Caco-2 (cell line): ENCODE data around the gene PODXL. TPM values are rescaled to one million over a fixed set of nuclear protein-coding genes. Genes with fewer than 3 reads are reported as not detected.

Experiments used
- BruUV-seq: library from RNA; stranded (reverse); fragments of 400-500 nt; replicated peaks from 2 replicates; lab custom pipeline; 2021; lab: Mats Ljungman, UMichigan
- CTCF ChIA-PET: fragments of 300-600 bp; sonication (Branson Sonifier 250); formaldehyde crosslinking; loops from one replicate; lab custom pipeline; 2022; ENCODE audit warnings: antibody characterized with exemption; lab: Charles Lee
- POLR2A ChIA-PET: fragments of 300-600 bp; sonication (Branson Sonifier 250); formaldehyde crosslinking; loops from one replicate; lab custom pipeline; 2022; ENCODE audit warnings: antibody characterized with exemption; lab: Charles Lee
- DNase-seq, 2 experiments: peaks; one replicate each; pipeline versions ENCODE4 v3.0.0 to v3.0.0-alpha.2; 2020 to 2022
- H3K27me3 ChIP-seq: replicated peaks from 2 replicates; pipeline ENCODE4 v1.6.0; 2011; ENCODE audit warnings: low read length; ENCODE audit not compliant: control insufficient read depth, insufficient read depth
- H3K36me3 ChIP-seq: 2 replicates; pipeline ENCODE4 v1.5.1; 2011; ENCODE audit warnings: low read length; ENCODE audit not compliant: control insufficient read depth, insufficient read depth
- H3K4me1 ChIP-seq: fragments of 250-450 bp; sonication (Bioruptor Pico); 2 replicates; pipeline ENCODE4 v1.5.1; 2020; ENCODE audit warnings: mild to moderate bottlenecking
- H3K4me3 ChIP-seq: 2 replicates; pipeline ENCODE4 v1.5.1; 2011; ENCODE audit warnings: low read depth, mild to moderate bottlenecking, control low read depth, low read length
- H3K9me3 ChIP-seq: fragments of 250-450 bp; sonication (Bioruptor Pico); 2 replicates; pipeline ENCODE4 v1.5.1; 2020; ENCODE audit warnings: mild to moderate bottlenecking, moderate library complexity
- H3K27ac Mint-ChIP-seq: one replicate; pipeline ENCODE4 v1.8.0; 2022; ENCODE audit warnings: mixed read lengths; ENCODE audit not compliant: unreplicated experiment
- H3K27me3 Mint-ChIP-seq: one replicate; pipeline ENCODE4 v1.8.0; 2022; ENCODE audit warnings: mixed read lengths; ENCODE audit not compliant: insufficient read depth, unreplicated experiment
- H3K36me3 Mint-ChIP-seq: one replicate; pipeline ENCODE4 v1.8.0; 2022; ENCODE audit warnings: mild to moderate bottlenecking, mixed read lengths; ENCODE audit not compliant: insufficient read depth, unreplicated experiment
- H3K4me1 Mint-ChIP-seq: one replicate; pipeline ENCODE4 v1.8.0; 2022; ENCODE audit warnings: low read depth, mixed read lengths; ENCODE audit not compliant: unreplicated experiment
- H3K4me3 Mint-ChIP-seq: one replicate; pipeline ENCODE4 v1.8.0; 2022; ENCODE audit warnings: mild to moderate bottlenecking, moderate library complexity, mixed read lengths; ENCODE audit not compliant: unreplicated experiment
- H3K9me3 Mint-ChIP-seq: one replicate; pipeline ENCODE4 v1.8.0; 2022; ENCODE audit warnings: mixed read lengths; ENCODE audit not compliant: unreplicated experiment
- CTCF ChIP-seq, 2 experiments: fragments of 200-600 bp in 1 of 2; IDR thresholded peaks; 1 replicate in 1 of 2; 2 replicates in 1 of 2; pipeline versions ENCODE4 v1.5.1 to v1.8.0; 2011 to 2022; ENCODE audit warnings: antibody characterized with exemption in 1 of 2, control low read depth in 1 of 2, inconsistent platforms in 1 of 2, low read depth in 1 of 2, low read length in 1 of 2, mild to moderate bottlenecking in 1 of 2, moderate library complexity in 1 of 2; ENCODE audit not compliant: insufficient read depth in 1 of 2, severe bottlenecking in 1 of 2, unreplicated experiment in 1 of 2
- intact Hi-C: fragments of 100-400 bp; cut with micrococcal nuclease; formaldehyde crosslinking; loops from one replicate; pipeline ENCODE4 v1.10.0; 2022; ENCODE audit not compliant: unreplicated experiment
- total RNA-seq: library from RNA; stranded (reverse); gene quantifications from 2 replicates; pipeline ENCODE4 v1.2.3, GENCODE V29; 2022

PODXL gene
- total RNA-seq, 1 experiment from 2014 or later = 278 TPM

DNA sequence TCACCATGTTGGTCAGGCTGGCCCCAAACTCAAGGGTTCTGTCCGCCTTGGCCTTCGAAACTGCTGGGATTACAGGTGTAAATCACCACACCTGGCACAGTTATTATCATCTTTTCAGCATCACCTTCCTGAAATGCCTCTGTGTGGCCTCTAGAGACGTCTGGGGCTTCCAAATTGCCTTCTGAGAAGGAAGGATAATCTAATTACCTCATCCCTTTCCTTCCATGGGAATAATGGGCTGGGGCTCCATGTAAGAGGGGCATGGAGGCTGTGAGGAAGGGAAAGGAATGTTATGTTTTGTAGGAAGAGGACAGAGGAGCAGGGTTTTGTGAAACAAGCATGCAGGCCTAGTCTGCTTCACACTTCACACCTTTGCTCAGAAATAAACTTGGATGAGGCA lies 22.2 kb upstream of the PODXL start:
- H3K36me3 ChIP-seq = no peaks in the 10 kb centered on the region
- ChIA-PET POLR2A (interaction anchor here (0.6 kb wide), 1 partner anchor 74 kb away, joined by 3 read pairs; no protein-coding TSS in a partner anchor), CTCF (interaction anchor here (1.0 kb wide), 1 partner anchor 10 kb away, joined by 3 read pairs; no protein-coding TSS in a partner anchor)
- no peaks in the 10 kb centered on the region for H3K27me3 ChIP-seq
- BruUV-seq = no TSS peak
- no peaks in the 10 kb centered on the region for H3K9me3 ChIP-seq
- intact Hi-C loops = no loop called here
- no peak overlapping the region for H3K4me3 Mint-ChIP-seq
- H3K27ac Mint-ChIP-seq = no peak overlapping the region
- no peaks in the 10 kb centered on the region for H3K36me3 Mint-ChIP-seq
- H3K9me3 Mint-ChIP-seq = no peaks in the 10 kb centered on the region
- H3K4me1 Mint-ChIP-seq = peaks cover 12% of the 10 kb centered on the region
- no peak for DNase-seq
- H3K4me3 ChIP-seq = no peak overlapping the region
- H3K27me3 Mint-ChIP-seq = no peaks in the 10 kb centered on the region
- H3K4me1 ChIP-seq = no peaks in the 10 kb centered on the region
- TF ChIP-seq CTCF (IDR thresholded peaks at IDR 0.05; ENCODE audit: insufficient read depth in 1 of 2, low read depth in 1 of 2, low read length in 1 of 2, severe bottlenecking in 1 of 2, unreplicated experiment in 1 of 2) = no peak

DNA sequence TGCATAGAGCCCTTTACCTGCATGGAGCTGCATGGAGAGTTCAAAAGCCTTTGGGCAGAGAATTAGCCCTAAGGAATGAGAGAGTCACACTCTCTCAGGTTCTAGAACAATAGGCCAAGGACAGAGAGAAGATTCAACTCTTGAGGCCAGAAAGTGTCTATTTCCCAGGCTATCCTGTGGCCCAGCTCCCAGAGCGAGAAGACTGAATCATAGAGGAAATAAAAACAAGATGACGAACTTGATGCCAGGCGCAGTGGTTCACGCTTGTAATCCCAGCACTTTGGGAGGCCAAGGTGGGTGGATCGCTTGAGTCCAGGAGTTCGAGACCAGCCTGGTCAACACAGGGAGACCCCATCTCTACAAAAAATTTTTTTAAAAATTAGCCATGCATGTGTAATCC lies 18.3 kb upstream of the PODXL start:
- intact Hi-C loops = no loop called here
- Mint-ChIP-seq H3K9me3 (no peaks in the 10 kb centered on the region), H3K36me3 (no peaks in the 10 kb centered on the region), H3K27ac (no peak overlapping the region), H3K4me3 (no peak overlapping the region), H3K27me3 (no peaks in the 10 kb centered on the region), H3K4me1 (peaks cover 24% of the 10 kb centered on the region)
- Histone ChIP-seq H3K4me1 (no peaks in the 10 kb centered on the region), H3K4me3 (no peak overlapping the region), H3K36me3 (no peaks in the 10 kb centered on the region), H3K9me3 (no peaks in the 10 kb centered on the region), H3K27me3 (no peaks in the 10 kb centered on the region)
- ChIA-PET CTCF (no interaction called here), POLR2A (no interaction called here)
- no peak for TF ChIP-seq CTCF (IDR thresholded peaks at IDR 0.05; ENCODE audit: insufficient read depth in 1 of 2, low read depth in 1 of 2, low read length in 1 of 2, severe bottlenecking in 1 of 2, unreplicated experiment in 1 of 2)
- BruUV-seq = no TSS peak
- DNase-seq = no peak

DNA sequence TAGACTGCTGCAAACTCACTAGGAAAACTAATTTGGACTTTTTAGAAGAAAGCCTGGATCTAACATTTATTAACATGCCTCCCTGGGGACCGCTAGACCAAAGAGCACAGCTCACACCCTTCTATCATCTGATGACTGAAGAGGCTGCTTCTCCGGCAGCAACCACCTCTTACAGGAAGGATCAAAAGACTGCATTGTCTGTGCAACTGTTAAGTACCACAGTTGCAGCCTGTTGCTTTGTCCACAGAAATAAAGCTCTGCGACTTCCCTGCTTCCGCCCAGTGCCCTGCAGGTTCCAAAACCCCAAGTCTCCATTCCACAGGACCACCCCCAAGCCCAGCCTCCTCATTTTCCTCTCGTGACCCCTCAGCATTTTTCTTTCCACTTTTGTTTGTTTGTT lies 14.0 kb upstream of the PODXL start:
- Histone ChIP-seq H3K36me3 (no peaks in the 10 kb centered on the region), H3K4me1 (no peaks in the 10 kb centered on the region), H3K9me3 (no peaks in the 10 kb centered on the region), H3K4me3 (no peak overlapping the region), H3K27me3 (no peaks in the 10 kb centered on the region)
- intact Hi-C loops = no loop called here
- ChIA-PET CTCF (no interaction called here), POLR2A (no interaction called here)
- no peak overlapping the region for H3K27ac Mint-ChIP-seq
- no TSS peak for BruUV-seq
- DNase-seq = no peak
- H3K4me3 Mint-ChIP-seq = no peak overlapping the region
- no peaks in the 10 kb centered on the region for H3K9me3 Mint-ChIP-seq
- no peak for TF ChIP-seq CTCF (IDR thresholded peaks at IDR 0.05; ENCODE audit: insufficient read depth in 1 of 2, low read depth in 1 of 2, low read length in 1 of 2, severe bottlenecking in 1 of 2, unreplicated experiment in 1 of 2)
- H3K4me1 Mint-ChIP-seq = peaks cover 12% of the 10 kb centered on the region
- no peaks in the 10 kb centered on the region for H3K36me3 Mint-ChIP-seq
- H3K27me3 Mint-ChIP-seq = no peaks in the 10 kb centered on the region
